ENCODE results near the gene NABP2. TPM values are rescaled to one million over a fixed set of nuclear protein-coding genes. Genes with fewer than 3 reads are reported as not detected.

NABP2 gene
- 64.4 and 73.3 TPM in 2 replicates for total RNA-seq (2014; rRNA removed; shearing (Covaris generic))

GRCh38 chr12:56224102-56224701 lies at the start of gene NABP2:
Gene NABP2 (plus strand): TSS chr12:56224342. CDS start chr12:56224857, 515 bp downstream.
- peak; percentile 98 for DNase-seq (ENCODE audit: low read depth)

GRCh38 chr12:56178347-56178746 lies 45.8 kb upstream of the NABP2 start:
- DNase-seq (ENCODE audit: low read depth), result no peak

- no peak for DNase-seq (ENCODE audit: low read depth)
Observed at GRCh38 chr12:56186957-56187356, 37.2 kb upstream of the NABP2 start.

GRCh38 chr12:56188131-56188777 lies 35.9 kb upstream of the NABP2 start:
- DNase-seq (ENCODE audit: low read depth), result no peak

GRCh38 chr12:56188778-56189098 lies 35.4 kb upstream of the NABP2 start:
- DNase-seq (ENCODE audit: low read depth), result no peak

- peak; percentile 82 for DNase-seq (ENCODE audit: low read depth)
Observed at GRCh38 chr12:56189099-56189917, 34.8 kb upstream of the NABP2 start, which contains the start of gene SMARCC2. Gene SMARCC2 (minus strand): TSS chr12:56189483. CDS start chr12:56189461, 22 bp downstream.

- DNase-seq (ENCODE audit: low read depth), result peak; percentile 86
Observed at GRCh38 chr12:56189918-56190694, 34.0 kb upstream of the NABP2 start.

GRCh38 chr12:56190695-56191155 lies 33.4 kb upstream of the NABP2 start:
- no peak for DNase-seq (ENCODE audit: low read depth)

GRCh38 chr12:56192582-56192981 lies 31.6 kb upstream of the NABP2 start:
- DNase-seq (ENCODE audit: low read depth), result no peak

GRCh38 chr12:56193025-56193578 lies 31.0 kb upstream of the NABP2 start:
- DNase-seq (ENCODE audit: low read depth), result peak; percentile 84

GRCh38 chr12:56196818-56197550 lies 27.2 kb upstream of the NABP2 start:
- peak; percentile 94 for DNase-seq (ENCODE audit: low read depth)

- no peak for DNase-seq (ENCODE audit: low read depth)
Observed at GRCh38 chr12:56197921-56198635, 26.1 kb upstream of the NABP2 start.

GRCh38 chr12:56198836-56199235 lies 25.3 kb upstream of the NABP2 start:
- no peak for DNase-seq (ENCODE audit: low read depth)

- peak; percentile 23 for DNase-seq (ENCODE audit: low read depth)
Observed at GRCh38 chr12:56202366-56202765, 21.8 kb upstream of the NABP2 start.

GRCh38 chr12:56202838-56203237 lies 21.3 kb upstream of the NABP2 start:
- no peak for DNase-seq (ENCODE audit: low read depth)

GRCh38 chr12:56204275-56204674 lies 19.9 kb upstream of the NABP2 start:
- DNase-seq (ENCODE audit: low read depth), result no peak

GRCh38 chr12:56205445-56205844 lies 18.7 kb upstream of the NABP2 start:
- no peak for DNase-seq (ENCODE audit: low read depth)

- DNase-seq (ENCODE audit: low read depth), result peak; percentile 41
Observed at GRCh38 chr12:56206452-56207166, 17.5 kb upstream of the NABP2 start.

- no peak for DNase-seq (ENCODE audit: low read depth)
Observed at GRCh38 chr12:56208006-56208405, 16.1 kb upstream of the NABP2 start.
